Articular chondrocyte of knee joint (primary cell): ENCODE data around the gene SOCS1. TPM values are rescaled to one million over a fixed set of nuclear protein-coding genes. Genes with fewer than 3 reads are reported as not detected.

Source experiments
- small RNA-seq: library from RNA; depleted of rRNA; stranded (forward); fragments of <200 nt; gene quantifications from one replicate; pipeline ENCODE3, GENCODE V24; 2012
- total RNA-seq: library from RNA; depleted of rRNA; stranded (reverse); fragments of >200 nt; gene quantifications from 2 replicates; pipeline ENCODE4 v1.2.3, GENCODE V29; 2012

Gene SOCS1, protein sequence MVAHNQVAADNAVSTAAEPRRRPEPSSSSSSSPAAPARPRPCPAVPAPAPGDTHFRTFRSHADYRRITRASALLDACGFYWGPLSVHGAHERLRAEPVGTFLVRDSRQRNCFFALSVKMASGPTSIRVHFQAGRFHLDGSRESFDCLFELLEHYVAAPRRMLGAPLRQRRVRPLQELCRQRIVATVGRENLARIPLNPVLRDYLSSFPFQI
- total RNA-seq = 1.8 and 2.7 TPM in 2 replicates

DNA sequence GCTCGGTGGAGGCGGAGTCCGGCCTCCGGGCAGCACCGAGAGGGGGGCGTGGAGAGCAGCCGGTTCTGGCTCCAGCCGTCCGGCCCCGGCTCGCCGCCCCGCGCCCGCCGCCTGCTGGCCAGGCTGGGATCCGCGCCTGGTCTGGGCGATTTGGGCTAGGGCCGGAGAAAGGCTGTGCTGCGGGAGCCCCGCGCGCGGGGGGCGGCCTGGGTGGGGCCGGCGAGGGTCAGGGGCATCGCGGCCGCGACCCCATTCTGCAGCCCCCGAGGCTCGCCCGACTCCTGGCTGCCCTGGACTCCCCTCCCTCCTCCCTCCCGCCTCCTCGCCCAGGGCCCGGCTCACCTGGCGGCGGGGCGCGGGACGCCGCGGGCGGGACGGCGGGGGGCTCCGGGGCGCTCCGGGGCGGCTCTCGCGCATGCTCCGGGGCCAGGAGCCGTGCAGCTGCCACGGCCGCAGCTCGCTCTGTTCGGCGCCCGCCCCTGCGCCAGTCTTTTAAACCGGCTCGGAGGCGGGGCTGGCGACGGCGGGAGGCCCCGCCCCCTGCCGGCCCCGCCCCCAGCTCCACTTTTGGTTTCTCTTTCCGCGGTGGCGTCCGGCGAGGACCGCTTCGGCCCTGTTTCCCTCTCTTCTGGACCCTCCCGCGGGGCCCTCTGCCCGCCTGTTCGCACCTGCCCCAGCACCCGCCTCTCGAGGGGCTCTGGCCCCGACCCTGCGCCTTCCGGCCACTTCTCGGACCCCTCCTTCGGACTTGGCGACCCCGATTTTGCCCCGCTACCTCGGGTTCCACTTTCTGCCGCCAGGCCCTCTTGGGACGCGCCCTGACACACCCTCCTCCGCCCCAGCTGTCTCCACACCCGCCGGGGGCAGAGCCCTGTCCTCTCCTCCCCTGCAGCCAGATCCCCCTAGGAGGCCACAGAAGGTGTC lies at the start of gene SOCS1:
Gene SOCS1, minus strand, starts transcription at position 468 of the 924 bp plus-strand sequence. CDS start 726 bp downstream, outside the sequence.

DNA sequence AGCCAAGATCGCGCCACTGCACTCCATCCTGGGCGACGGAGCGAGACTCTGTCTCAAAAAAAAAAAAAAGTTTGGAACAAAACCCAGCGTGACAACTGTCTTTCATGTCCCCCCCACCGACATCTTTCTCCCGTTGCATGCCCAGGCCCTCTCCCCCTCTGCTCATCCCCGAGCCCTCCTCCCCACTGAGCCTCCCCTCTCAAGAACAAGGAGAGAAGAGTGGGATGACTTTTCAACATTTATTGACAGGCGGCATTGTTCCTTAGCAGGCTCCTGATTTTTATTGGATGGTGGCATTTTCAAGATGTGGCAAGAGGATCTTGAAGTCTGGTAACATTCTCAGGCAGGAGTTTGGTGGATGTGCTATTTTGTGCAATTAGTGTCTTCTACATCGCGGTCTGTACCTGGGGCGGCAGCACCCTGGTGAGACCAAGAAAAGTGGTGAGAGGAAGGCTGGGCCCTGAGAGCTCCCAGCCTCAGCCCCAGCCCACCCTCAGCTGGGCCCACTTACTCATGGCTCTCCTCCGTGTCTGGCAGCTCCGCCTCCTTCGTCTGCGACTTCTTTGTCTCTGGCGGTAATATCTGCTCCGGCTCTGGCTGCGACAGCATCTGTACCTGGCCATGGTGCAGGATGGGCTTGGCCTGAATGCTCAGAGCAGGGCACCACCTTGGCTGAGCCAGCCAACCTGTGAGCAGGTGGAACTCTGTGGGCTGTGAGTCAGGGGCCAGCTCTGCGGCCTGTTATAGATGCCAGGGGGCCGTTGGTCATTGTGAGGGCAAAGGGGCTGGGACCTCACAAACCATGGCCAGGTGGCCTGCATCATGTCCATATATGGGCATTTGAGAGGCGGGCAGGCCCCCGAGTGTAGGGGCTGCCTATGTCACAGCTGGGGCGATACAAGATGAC lies 24.9 kb upstream of the SOCS1 start, which contains the start of gene PRM1:
Gene PRM1, minus strand, starts transcription at position 715 of the 907 bp plus-strand sequence. Its CDS starts 92 bp downstream, at position 623.

DNA sequence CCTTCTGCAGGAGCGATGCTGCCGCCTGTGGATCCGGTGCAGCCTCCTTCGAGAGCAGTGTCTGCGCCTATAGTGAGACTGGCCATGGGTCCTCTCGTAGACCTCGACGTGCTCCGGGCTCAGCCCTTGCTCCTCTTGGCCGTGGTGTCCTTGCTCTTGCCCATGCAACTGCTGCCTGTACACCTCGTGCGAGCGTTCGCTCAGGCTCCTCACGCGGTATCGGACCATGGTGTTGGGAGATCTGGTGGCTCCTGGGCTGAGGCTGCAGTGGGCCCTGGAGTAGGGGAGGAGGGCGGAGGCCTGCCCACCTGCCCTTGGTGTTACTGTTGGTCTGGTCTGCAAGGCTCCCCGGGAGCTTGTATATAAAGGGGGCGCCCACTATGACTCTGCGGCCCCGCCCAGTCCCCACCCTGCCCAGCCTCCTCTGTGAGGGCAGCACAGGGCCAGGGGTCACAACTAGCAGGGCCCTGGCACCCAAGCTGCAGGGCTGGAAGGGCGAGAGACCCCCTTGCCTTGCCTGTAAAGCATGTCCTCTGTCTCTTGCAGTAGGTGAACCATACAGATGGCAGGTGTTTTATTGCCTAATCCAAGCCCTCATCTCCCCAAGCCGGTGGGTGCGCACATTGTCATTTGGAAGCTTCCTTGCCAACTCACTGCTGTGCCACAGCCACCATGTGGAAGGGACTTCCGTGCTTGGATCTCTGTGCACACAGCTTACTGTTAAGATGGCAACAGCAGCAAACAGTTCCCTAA lies 20.3 kb upstream of the SOCS1 start, which contains the start of gene PRM2:
Gene PRM2, minus strand, starts transcription at position 338 of the 753 bp plus-strand sequence. Its CDS starts 110 bp downstream, at position 228.

DNA sequence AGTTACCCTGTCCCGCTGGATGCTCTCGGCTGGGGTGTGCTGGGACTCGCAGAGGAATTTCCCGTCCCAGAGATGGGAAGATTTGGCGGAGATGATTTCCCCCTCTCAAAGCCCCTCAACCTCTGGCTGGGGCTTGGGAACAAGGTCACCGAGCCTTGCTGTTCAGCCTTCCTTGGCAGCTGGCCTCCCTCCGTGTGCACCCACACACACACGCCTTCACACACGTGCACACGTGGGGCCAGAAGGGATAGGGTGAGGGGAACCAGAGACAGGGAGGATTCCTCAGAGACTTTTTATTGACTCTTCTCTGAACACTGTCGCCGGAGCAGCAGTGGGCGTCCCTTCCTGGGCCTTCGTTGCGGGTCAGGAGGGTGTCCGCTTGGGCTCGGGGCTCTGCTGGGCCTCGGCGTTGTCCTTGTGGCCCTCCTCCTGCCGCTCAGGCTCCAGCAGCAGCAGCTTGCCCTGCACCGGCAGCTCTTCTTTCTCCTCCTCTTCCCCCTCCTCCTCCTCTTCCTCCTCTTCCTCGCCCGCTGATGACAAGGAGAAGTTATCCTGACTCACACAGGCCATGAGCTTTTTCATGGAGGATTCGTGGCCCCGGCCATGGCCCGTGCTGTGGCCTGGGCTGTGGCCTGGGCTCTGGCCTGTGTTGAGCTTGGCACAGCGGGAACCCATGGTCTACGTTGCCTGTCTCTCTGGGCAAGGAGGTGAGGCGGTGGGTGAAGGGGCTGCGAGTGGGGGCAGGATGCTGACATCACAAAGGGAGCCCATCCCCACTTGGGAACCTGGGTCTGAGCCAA lies 17.1 kb upstream of the SOCS1 start, which contains the start of gene PRM3:
Gene PRM3, minus strand, starts transcription at position 709 of the 800 bp plus-strand sequence. Its CDS starts 34 bp downstream, at position 675.

DNA sequence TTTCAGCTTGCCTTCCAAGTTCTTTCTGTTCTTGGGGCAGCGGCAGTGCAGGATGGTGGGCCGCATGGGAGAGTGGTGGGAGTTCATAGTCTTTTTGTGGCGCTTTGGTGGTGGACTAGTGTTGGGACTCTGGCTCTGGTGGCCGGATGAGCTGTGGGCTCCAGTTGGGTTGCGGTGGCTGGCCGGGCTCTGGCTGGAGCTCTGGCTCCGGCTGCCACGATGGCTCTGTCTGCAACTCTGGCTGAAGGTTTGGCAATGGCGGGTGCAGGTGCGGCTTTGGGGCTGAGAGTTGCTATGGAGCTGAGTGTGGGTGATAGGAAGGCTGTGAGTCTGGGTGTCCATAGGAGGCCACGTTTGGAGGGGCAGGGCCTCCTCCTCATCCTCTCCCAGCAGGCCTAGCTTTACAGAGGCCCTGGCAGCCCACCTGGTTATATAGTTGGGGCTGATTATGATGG lies 12.9 kb upstream of the SOCS1 start, which contains the start of gene TNP2:
Gene TNP2, minus strand, starts transcription at position 405 of the 455 bp plus-strand sequence. Its CDS starts 63 bp downstream, at position 342.

Small RNA genes within 50 kb of the gene (small RNA-seq; reads per million reads assigned to genes)
- gene RF00554 = not detected

Other genes starting within 250 kb of the SOCS1 start
- gene TNP2, start 13.1 kb upstream of the SOCS1 start, total RNA-seq = not detected in 2 replicates
- not detected in 2 replicates for gene PRM3, start 17.4 kb upstream of the SOCS1 start, total RNA-seq
- not detected in 2 replicates for gene PRM2, start 20.3 kb upstream of the SOCS1 start, total RNA-seq
- gene PRM1, start 25.1 kb upstream of the SOCS1 start, total RNA-seq = not detected in 2 replicates
- gene RMI2, start 89.3 kb upstream of the SOCS1 start, total RNA-seq = 3.1 and 5.7 TPM in 2 replicates